ENCODE data around the gene MOB3A. TPM values are rescaled to one million over a fixed set of nuclear protein-coding genes. Genes with fewer than 3 reads are reported as not detected.

MOB3A gene
- total and polyA plus RNA-seq, 2 experiments from 2014 or later, result 2.9 to 5.9 TPM

DNA sequence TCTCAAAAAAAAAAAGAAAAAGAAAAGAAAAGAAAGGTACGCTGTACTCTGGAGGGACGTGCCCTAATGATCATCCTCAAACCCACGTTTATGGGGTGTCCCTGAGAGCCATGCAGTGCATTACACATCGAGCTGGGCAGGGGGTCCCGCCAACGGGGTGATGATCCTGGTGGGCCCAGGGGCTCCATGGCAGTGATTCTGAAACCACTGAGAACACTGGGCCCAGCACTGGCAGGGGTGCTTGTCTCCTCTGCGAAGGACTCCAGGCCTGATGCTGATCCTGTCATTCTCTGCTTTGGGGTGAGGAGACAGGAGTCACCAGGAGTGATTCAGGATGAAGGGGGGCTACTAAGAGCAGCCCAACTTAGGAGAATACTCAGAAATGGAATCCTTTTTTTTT is 18.7 kb downstream of the MOB3A start:
- no peaks in the 10 kb centered on the region for H3K4me1 Mint-ChIP-seq
- peaks cover 2% of the 10 kb centered on the region; the same call in 2 of the 3 replicates for H3K36me3 Mint-ChIP-seq (ENCODE audit: low read depth)
- H3K27me3 Mint-ChIP-seq (ENCODE audit: insufficient read depth, low read depth, poor library complexity), result peaks cover 10% of the 10 kb centered on the region
- no peak overlapping the region for H3K4me3 Mint-ChIP-seq
- H3K27ac Mint-ChIP-seq, result no peak overlapping the region
- no peaks in the 10 kb centered on the region for H4K20me1 ChIP-seq (replicated peaks; ENCODE audit: insufficient read depth)
- H3K9me3 Mint-ChIP-seq, result no peaks in the 10 kb centered on the region
- no peak overlapping the region for H3K4me2 ChIP-seq
- H3F3A ChIP-seq (replicated peaks; ENCODE audit: low read depth), result no peaks in the 10 kb centered on the region
- DNase-seq (ENCODE audit: low spot score) (no peak), ATAC-seq (no peak)
- TF ChIP-seq, protein P1, sequence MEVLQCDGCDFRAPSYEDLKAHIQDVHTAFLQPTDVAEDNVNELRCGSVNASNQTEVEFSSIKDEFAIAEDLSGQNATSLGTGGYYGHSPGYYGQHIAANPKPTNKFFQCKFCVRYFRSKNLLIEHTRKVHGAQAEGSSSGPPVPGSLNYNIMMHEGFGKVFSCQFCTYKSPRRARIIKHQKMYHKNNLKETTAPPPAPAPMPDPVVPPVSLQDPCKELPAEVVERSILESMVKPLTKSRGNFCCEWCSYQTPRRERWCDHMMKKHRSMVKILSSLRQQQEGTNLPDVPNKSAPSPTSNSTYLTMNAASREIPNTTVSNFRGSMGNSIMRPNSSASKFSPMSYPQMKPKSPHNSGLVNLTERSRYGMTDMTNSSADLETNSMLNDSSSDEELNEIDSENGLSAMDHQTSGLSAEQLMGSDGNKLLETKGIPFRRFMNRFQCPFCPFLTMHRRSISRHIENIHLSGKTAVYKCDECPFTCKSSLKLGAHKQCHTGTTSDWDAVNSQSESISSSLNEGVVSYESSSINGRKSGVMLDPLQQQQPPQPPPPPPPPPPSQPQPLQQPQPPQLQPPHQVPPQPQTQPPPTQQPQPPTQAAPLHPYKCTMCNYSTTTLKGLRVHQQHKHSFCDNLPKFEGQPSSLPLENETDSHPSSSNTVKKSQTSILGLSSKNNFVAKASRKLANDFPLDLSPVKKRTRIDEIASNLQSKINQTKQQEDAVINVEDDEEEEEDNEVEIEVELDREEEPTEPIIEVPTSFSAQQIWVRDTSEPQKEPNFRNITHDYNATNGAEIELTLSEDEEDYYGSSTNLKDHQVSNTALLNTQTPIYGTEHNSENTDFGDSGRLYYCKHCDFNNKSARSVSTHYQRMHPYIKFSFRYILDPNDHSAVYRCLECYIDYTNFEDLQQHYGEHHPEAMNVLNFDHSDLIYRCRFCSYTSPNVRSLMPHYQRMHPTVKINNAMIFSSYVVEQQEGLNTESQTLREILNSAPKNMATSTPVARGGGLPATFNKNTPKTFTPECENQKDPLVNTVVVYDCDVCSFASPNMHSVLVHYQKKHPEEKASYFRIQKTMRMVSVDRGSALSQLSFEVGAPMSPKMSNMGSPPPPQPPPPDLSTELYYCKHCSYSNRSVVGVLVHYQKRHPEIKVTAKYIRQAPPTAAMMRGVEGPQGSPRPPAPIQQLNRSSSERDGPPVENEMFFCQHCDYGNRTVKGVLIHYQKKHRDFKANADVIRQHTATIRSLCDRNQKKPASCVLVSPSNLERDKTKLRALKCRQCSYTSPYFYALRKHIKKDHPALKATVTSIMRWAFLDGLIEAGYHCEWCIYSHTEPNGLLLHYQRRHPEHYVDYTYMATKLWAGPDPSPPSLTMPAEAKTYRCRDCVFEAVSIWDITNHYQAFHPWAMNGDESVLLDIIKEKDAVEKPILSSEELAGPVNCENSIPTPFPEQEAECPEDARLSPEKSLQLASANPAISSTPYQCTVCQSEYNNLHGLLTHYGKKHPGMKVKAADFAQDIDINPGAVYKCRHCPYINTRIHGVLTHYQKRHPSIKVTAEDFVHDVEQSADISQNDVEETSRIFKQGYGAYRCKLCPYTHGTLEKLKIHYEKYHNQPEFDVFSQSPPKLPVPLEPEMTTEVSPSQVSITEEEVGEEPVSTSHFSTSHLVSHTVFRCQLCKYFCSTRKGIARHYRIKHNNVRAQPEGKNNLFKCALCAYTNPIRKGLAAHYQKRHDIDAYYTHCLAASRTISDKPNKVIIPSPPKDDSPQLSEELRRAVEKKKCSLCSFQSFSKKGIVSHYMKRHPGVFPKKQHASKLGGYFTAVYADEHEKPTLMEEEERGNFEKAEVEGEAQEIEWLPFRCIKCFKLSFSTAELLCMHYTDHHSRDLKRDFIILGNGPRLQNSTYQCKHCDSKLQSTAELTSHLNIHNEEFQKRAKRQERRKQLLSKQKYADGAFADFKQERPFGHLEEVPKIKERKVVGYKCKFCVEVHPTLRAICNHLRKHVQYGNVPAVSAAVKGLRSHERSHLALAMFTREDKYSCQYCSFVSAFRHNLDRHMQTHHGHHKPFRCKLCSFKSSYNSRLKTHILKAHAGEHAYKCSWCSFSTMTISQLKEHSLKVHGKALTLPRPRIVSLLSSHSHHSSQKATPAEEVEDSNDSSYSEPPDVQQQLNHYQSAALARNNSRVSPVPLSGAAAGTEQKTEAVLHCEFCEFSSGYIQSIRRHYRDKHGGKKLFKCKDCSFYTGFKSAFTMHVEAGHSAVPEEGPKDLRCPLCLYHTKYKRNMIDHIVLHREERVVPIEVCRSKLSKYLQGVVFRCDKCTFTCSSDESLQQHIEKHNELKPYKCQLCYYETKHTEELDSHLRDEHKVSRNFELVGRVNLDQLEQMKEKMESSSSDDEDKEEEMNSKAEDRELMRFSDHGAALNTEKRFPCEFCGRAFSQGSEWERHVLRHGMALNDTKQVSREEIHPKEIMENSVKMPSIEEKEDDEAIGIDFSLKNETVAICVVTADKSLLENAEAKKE (CRISPR knock-in tag; IDR thresholded peaks at IDR 0.05), result no peak
- no peak for TF ChIP-seq EZH2 (IDR thresholded peaks at IDR 0.05; ENCODE audit: low read depth, unreplicated experiment)
- no peak for TF ChIP-seq JUNB (IDR thresholded peaks at IDR 0.05; ENCODE audit: unreplicated experiment)
- TF ChIP-seq CREB1 (CRISPR knock-in tag; IDR thresholded peaks at IDR 0.05; ENCODE audit: low read depth), result no peak
- no peak for TF ChIP-seq ZNF331 (CRISPR knock-in tag; IDR thresholded peaks at IDR 0.05; ENCODE audit: low read depth)
- TF ChIP-seq EZH2phosphoT487 (IDR thresholded peaks at IDR 0.05; ENCODE audit: unreplicated experiment), result no peak
- no peak for TF ChIP-seq POLR2AphosphoS5 (IDR thresholded peaks at IDR 0.05; ENCODE audit: low read depth)
- TF ChIP-seq, protein P2, sequence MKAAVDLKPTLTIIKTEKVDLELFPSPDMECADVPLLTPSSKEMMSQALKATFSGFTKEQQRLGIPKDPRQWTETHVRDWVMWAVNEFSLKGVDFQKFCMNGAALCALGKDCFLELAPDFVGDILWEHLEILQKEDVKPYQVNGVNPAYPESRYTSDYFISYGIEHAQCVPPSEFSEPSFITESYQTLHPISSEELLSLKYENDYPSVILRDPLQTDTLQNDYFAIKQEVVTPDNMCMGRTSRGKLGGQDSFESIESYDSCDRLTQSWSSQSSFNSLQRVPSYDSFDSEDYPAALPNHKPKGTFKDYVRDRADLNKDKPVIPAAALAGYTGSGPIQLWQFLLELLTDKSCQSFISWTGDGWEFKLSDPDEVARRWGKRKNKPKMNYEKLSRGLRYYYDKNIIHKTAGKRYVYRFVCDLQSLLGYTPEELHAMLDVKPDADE (IDR thresholded peaks at IDR 0.05), result no peak
- TF ChIP-seq, protein P3, sequence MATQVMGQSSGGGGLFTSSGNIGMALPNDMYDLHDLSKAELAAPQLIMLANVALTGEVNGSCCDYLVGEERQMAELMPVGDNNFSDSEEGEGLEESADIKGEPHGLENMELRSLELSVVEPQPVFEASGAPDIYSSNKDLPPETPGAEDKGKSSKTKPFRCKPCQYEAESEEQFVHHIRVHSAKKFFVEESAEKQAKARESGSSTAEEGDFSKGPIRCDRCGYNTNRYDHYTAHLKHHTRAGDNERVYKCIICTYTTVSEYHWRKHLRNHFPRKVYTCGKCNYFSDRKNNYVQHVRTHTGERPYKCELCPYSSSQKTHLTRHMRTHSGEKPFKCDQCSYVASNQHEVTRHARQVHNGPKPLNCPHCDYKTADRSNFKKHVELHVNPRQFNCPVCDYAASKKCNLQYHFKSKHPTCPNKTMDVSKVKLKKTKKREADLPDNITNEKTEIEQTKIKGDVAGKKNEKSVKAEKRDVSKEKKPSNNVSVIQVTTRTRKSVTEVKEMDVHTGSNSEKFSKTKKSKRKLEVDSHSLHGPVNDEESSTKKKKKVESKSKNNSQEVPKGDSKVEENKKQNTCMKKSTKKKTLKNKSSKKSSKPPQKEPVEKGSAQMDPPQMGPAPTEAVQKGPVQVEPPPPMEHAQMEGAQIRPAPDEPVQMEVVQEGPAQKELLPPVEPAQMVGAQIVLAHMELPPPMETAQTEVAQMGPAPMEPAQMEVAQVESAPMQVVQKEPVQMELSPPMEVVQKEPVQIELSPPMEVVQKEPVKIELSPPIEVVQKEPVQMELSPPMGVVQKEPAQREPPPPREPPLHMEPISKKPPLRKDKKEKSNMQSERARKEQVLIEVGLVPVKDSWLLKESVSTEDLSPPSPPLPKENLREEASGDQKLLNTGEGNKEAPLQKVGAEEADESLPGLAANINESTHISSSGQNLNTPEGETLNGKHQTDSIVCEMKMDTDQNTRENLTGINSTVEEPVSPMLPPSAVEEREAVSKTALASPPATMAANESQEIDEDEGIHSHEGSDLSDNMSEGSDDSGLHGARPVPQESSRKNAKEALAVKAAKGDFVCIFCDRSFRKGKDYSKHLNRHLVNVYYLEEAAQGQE (IDR thresholded peaks at IDR 0.05; ENCODE audit: unreplicated experiment), result no peak
- no peak for TF ChIP-seq ZNF114 (CRISPR knock-in tag; IDR thresholded peaks at IDR 0.05)
- TF ChIP-seq NANOG (IDR thresholded peaks at IDR 0.05; ENCODE audit: borderline replicate concordance), result no peak
- TF ChIP-seq, protein P4, sequence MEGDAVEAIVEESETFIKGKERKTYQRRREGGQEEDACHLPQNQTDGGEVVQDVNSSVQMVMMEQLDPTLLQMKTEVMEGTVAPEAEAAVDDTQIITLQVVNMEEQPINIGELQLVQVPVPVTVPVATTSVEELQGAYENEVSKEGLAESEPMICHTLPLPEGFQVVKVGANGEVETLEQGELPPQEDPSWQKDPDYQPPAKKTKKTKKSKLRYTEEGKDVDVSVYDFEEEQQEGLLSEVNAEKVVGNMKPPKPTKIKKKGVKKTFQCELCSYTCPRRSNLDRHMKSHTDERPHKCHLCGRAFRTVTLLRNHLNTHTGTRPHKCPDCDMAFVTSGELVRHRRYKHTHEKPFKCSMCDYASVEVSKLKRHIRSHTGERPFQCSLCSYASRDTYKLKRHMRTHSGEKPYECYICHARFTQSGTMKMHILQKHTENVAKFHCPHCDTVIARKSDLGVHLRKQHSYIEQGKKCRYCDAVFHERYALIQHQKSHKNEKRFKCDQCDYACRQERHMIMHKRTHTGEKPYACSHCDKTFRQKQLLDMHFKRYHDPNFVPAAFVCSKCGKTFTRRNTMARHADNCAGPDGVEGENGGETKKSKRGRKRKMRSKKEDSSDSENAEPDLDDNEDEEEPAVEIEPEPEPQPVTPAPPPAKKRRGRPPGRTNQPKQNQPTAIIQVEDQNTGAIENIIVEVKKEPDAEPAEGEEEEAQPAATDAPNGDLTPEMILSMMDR (conservative IDR thresholded peaks at IDR 0.05; ENCODE audit: low read depth in 2 of 2), result no peak
- no peak for TF ChIP-seq STAT1 (IDR thresholded peaks at IDR 0.05; ENCODE audit: unreplicated experiment)
- no peaks in the 10 kb centered on the region for H3K79me2 ChIP-seq (replicated peaks; ENCODE audit: insufficient read depth)
- no peak overlapping the region for H2AFZ ChIP-seq
- H3K27ac ChIP-seq (ENCODE audit: low read depth), result no peak overlapping the region
- H3K4me1 ChIP-seq (ENCODE audit: insufficient read depth), result no peaks in the 10 kb centered on the region
- H3K4me3 ChIP-seq, result no peak overlapping the region
- no peaks in the 10 kb centered on the region for H3K27me3 ChIP-seq (ENCODE audit: insufficient read depth)
- H3K9me2 ChIP-seq (ENCODE audit: insufficient read depth), result no peaks in the 10 kb centered on the region
- H3K36me3 ChIP-seq (ENCODE audit: insufficient read depth), result no peaks in the 10 kb centered on the region; the same call in 1 of the 2 replicates
